Measurements from ENCODE around the gene TRIP11.

DNA sequence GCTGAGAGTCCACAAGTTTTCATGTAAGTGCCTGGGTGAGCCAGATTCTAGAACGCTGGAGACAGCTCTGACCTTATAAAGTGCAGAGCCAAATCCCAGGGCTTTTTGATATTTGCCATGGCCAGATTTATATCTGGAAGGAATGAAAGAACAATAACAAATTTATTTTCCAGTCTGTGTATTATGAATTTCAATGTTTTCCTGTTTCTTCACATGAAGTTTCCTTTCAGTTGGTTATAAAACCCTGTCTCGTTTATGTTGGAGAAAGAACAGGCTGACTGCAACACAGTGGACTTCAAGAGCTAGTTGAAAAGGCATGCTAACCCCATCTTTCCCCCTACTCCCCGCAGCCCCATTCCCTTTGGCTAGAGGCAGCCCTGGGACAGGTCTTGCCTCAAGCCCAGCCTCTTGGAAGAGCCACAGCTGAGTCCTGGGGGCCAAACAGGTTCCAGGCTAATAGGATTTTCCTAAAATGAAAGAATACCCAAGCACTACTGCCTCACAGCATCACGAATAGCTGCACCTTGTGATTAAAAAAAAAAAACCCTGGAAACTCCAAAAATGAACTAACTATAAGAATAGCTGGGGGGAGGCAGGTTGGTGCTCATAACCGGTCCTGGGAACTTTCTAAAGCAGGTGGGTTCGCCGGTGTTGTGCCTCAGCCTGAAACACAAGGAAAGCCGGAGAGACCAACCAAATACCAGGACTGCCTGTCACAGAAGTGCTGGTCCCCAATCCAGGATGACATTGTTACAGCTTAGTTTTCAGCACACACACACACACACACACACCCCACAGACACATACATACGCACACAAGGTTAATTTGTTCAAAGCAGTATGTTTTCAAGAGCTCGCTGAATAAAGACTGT is 93.9 kb downstream of the TRIP11 start:
- no peak for TF ChIP-seq CTCF (IDR thresholded peaks at IDR 0.05; ENCODE audit: insufficient read depth, low read depth, low read length)
- TF ChIP-seq EZH2 (IDR thresholded peaks at IDR 0.05; ENCODE audit: insufficient read depth, low read length) = no peak

All from astrocyte (in vitro differentiated cells and primary cell).